Nasal cavity respiratory epithelium epithelial cell of viscerocranial mucosa (primary cell): ENCODE results near the gene LRRC45. TPM values are rescaled to one million over a fixed set of nuclear protein-coding genes. Genes with fewer than 3 reads are reported as not detected.

Source experiments
- total RNA-seq: library from RNA; depleted of rRNA; stranded (reverse); fragments of >200 nt; gene quantifications from 2 replicates; pipeline ENCODE4 v1.2.3, GENCODE V29; 2014

The LRRC45 gene
- total RNA-seq: 2.7 and 7.8 TPM in 2 replicates

DNA sequence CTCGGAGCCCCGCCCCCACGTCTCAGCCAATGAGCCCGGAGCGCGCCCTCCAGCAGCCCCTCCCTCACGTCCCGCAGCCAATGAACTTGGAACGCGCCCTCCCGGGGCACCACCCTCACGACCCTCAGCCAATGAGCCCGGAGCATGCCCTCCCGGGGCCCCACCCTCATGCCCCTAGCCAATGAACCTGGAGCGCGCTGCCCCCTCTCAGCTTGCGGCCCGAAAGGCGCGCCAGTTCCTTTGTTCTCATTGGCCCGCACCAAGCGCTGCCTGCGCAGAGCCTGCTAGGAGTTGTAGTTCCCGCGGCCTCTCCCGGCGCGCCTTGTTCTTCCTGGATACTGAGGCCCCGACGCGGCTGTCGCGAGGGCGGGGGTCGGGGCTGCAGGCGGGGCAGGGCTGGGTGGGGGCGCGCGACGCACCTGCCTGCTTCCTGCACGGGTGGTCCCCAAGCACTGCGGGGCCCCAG is at the start of gene LRRC45:
TSS of gene LRRC45 (plus strand) at position 325 of the 466 bp plus-strand sequence. CDS start 339 bp downstream, outside the sequence.

DNA sequence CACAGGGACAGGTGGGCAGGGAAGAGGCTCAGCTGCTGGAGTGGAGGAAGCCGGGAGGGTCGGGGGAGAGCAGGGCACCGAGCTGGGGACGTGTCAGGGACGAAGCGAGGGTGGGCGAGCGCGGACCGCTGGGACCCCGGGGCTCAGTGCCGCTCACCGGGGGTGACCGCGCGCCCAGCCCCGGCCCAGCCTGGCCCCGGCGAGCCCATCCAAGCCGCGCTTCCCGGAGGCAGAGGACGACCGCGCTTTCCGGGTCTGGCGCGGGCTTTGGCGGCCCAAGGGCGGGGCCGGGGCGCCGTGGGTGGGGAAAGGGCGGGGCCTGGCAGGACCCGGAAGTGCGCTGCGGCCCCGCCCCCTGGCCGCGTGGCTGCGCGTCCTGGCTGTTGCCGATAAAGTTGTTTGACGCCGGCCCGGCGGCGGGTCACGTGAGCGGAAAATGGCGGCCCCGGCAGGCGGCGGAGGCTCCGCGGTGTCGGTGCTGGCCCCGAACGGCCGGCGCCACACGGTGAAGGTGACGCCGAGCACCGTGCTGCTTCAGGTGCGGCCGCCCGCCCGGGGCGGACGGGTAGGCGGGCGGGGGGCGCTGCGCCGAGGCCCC is 45.8 kb upstream of the LRRC45 start, which contains the start of gene ASPSCR1:
TSS of gene ASPSCR1 (plus strand) at position 419 of the 598 bp plus-strand sequence. CDS start at position 437, 18 bp downstream.

DNA sequence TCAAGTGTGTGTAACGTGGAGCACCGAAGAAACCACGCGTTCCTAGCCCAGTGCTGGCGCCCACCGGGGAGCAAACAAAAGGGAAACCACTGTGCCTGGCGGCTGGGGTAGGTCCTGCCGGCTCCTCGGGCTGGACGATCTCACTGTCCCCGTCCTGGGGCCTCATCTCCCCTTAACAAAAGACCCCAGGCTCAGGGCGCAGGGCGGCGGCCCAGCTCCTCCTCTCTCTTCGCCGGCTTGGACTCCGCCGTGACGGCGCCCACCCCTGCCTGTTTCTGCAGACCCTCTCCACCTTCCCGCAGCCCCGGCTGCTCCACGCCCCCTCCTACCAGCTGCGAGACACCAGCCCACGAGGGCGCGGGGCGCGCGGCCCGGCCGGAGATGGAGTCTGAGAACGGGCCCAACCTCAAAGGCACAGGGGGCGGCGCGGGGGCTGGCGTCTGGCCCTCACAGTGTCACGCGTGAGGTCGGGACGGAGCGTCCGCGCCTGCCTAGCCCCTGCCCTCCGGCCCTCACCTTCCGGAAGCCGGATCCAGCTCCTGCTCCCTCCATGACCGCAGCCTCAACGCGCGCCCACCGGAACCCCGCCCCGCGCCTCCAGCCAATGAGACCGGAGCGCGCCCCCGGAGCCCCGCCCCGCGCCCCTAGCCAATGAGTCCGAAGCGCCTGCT is 660 bp upstream of the LRRC45 start, which contains the start of gene CENPX:
TSS of gene CENPX (minus strand) at position 569 of the 671 bp plus-strand sequence. CDS start at position 552, 17 bp downstream.

DNA sequence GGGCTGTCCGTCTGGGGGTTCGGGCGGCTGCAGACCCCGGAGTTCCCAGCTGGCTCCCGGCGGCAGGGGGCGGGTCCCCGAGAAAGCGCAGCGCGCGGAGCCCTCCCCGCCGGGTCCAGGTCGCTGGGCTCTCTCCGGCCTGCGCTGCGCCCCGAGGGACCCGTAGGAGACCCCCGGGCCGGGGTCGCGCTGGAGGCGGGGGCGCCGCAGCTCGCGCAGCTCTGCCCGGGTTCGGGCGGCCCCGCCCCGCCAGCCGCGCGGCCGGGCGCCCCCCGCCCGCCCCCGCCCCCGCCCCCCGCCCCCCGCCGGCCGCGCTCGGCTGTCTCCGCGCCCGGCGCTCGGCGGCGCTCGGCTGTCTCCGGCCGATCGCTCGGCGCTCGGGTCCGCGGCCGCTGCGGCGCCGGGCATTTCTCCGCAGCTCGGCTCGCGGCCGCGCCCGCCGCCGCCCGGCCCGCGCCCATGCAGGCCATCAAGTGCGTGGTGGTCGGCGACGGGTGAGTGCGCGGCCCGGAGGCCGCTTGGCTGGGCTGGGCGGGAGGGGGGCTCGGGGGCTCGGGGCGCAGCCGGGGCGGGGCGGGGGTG is 8.3 kb downstream of the LRRC45 start, which contains the start of gene RAC3:
TSS of gene RAC3 (plus strand) at position 376 of the 582 bp plus-strand sequence. CDS start at position 460, 84 bp downstream.

DNA sequence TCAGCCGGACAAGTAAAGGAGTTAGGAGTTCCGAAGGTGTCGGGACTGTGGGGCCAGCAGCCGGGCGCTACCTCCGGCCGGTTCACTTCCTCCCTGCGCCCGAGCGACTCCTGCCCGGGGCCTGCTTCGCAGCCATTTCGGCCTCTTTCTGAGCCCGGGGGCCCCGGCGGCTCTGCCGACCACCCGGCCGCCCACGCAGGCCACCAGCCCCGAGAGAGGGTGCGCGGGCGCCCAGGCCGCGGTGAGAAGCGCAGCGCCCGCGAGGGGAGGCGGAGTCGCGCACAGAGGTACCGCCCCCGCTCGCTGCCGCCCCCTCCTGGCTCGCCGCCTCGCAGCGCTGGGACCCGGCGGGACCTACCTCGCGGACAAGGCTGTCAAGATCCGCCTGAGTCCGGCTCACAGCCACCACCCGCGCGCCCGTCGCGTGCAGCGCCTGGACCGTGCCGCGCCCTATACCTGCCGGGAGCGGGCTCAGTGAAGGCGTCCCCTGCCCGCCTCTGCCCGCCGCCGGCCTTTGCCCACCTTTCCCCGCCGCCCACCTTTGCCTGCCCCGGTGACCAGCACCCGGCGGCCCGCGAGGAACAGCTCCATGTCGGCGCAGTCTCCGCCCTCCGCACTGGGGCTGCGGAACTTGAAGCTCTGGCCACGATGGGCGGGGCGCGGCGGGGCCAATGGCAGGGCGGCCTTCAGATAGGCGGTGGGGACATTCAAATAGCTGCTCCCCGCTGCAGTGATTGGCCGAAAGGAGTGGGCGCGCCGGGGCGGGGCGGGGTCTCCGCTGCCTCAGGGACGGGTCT is 14.2 kb downstream of the LRRC45 start, which contains the start of gene DCXR:
TSS of gene DCXR (minus strand) at position 606 of the 797 bp plus-strand sequence. CDS start at position 591, 15 bp downstream.

DNA sequence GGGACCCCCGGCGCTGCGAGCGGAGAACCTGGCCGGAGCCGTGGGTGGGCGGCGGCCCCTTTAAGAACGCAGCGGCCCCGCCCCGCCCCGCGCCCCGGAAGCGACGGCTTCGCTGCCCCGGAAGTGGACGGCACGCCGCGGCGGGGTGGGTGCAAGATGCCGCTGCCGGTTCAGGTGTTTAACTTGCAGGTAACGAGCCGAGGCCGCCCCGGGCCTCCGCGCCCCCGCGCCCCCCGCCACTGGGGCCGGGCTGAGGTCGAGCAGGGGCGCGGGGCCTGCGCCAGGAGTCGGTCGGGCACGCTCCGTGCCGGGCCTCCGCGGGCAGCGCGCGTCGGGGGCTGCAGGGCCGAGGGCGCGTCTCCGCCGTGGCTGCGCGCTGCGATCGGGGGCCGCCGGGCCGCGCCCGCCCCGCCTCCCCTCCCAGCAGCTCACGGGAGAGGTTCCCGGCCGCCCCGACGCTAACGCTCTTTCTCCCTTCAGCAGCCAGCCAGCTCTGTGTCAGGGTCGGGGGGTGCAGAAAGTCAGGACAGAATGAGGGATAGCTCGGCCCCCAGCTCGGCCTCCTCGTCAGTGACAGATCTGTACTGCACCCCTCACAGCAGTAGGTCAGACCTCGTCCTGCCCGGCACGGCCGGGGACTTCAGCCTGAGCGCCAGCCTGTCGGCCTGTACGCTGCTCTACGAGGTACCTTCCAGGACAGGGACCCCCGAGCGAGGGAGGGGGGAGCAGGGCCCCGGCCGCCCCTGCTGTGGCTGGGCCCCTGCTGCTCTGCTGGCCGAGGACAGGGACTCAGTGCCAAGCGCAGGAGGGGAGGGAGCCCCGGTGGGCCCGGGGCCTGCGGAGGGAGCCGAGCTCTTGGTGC is 28.9 kb downstream of the LRRC45 start, which contains the start of the genes GPS1 and RFNG:
TSS of gene GPS1 (plus strand) at position 123 of the 862 bp plus-strand sequence. CDS start at position 157, 34 bp downstream.
TSS of gene RFNG (minus strand) at position 36 of the 862 bp plus-strand sequence. CDS start 45 bp downstream, outside the sequence.

DNA sequence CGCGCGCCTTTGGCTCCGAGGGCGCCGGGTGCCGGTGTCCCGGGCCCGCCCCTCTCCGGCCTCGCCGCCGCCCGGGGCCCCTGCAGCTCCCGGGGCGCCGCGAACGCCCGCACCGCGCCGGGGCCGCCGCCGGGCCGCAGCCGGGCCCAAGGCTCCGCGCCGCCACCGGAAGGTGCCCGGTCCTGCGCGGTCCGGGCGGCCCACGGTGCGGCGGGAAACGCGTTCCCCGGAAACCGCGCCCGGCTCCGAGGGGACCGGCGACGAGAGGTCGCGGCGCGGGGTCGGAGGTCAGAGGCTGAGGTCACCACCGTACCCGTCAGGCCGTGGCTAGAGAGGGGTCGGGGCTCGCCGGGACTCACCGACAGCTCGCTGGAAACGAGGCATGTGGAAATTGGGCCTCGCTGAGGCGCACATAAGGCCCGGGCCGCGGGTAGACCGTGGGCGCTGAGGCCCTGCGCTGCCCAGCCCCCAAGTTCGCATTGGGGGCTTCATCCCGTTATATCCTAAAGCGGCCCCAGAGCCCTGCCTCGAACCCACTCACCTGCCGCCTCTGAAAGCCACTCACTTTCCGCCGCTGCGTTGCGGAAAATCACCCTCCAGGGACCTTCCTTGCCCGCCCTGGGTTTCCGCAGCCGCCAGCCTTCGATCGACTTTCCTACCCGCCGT is 42.7 kb downstream of the LRRC45 start, which contains the start of gene DUS1L:
TSS of gene DUS1L (minus strand) at position 167 of the 666 bp plus-strand sequence. CDS start 745 bp downstream, outside the sequence.

Other genes starting within 250 kb of the LRRC45 start
- 0.07 TPM in 1 of 2 replicates, not detected in the other for gene GCGR, start 219.2 kb upstream of the LRRC45 start, total RNA-seq
- gene MCRIP1, start 190.0 kb upstream of the LRRC45 start, total RNA-seq: 23.6 and 23.8 TPM in 2 replicates
- not detected in 2 replicates for gene PPP1R27, start 188.3 kb upstream of the LRRC45 start, total RNA-seq
- gene P4HB, start 162.8 kb upstream of the LRRC45 start, total RNA-seq: 966 and 1,211 TPM in 2 replicates
- 67.0 and 138 TPM in 2 replicates for gene ARHGDIA, start 152.0 kb upstream of the LRRC45 start, total RNA-seq
- gene ALYREF, start 131.7 kb upstream of the LRRC45 start, total RNA-seq: 74.2 and 108 TPM in 2 replicates
- 90.8 and 154 TPM in 2 replicates for gene ANAPC11, start 131.6 kb upstream of the LRRC45 start, total RNA-seq
- under 0.01 and 0.21 TPM in 2 replicates for gene NPB, start 121.1 kb upstream of the LRRC45 start, total RNA-seq
- 26.7 and 27.9 TPM in 2 replicates for gene PCYT2, start 111.9 kb upstream of the LRRC45 start, total RNA-seq
- gene SIRT7, start 105.1 kb upstream of the LRRC45 start, total RNA-seq: 34.8 and 44.8 TPM in 2 replicates
- gene MAFG, start 95.6 kb upstream of the LRRC45 start, total RNA-seq: 34.5 and 39.3 TPM in 2 replicates
- 128 and 141 TPM in 2 replicates for gene PYCR1, start 86.0 kb upstream of the LRRC45 start, total RNA-seq
- not detected in 2 replicates for gene MYADML2, start 76.1 kb upstream of the LRRC45 start, total RNA-seq
- 0.07 TPM in 1 of 2 replicates, not detected in the other for gene NOTUM, start 62.1 kb upstream of the LRRC45 start, total RNA-seq
- gene ASPSCR1, start 45.7 kb upstream of the LRRC45 start, total RNA-seq: 18.7 and 21.5 TPM in 2 replicates
- gene CENPX, start 427 bp upstream of the LRRC45 start, total RNA-seq: 11.7 and 17.8 TPM in 2 replicates
- gene RAC3, start 8.4 kb downstream of the LRRC45 start, total RNA-seq: 16.7 and 22.6 TPM in 2 replicates
- 40.5 and 110 TPM in 2 replicates for gene DCXR, start 14.4 kb downstream of the LRRC45 start, total RNA-seq
- 42.7 and 45.4 TPM in 2 replicates for gene RFNG, start 28.5 kb downstream of the LRRC45 start, total RNA-seq
- gene GPS1, start 28.6 kb downstream of the LRRC45 start, total RNA-seq: 75.2 and 84.1 TPM in 2 replicates
- 104 and 133 TPM in 2 replicates for gene DUS1L, start 42.5 kb downstream of the LRRC45 start, total RNA-seq
- gene FASN, start 74.9 kb downstream of the LRRC45 start, total RNA-seq: 60.1 and 202 TPM in 2 replicates
- 8.5 and 16.2 TPM in 2 replicates for gene CCDC57, start 189.5 kb downstream of the LRRC45 start, total RNA-seq
- gene SLC16A3, start 205.7 kb downstream of the LRRC45 start, total RNA-seq: 94.0 and 272 TPM in 2 replicates